Amniotic stem cell (primary cell): ENCODE results near the gene EPN2.

Experiments
- DNase-seq: peaks from one replicate; lab custom pipeline; 2025; lab: John Stamatoyannopoulos, UW

Gene EPN2

DNA sequence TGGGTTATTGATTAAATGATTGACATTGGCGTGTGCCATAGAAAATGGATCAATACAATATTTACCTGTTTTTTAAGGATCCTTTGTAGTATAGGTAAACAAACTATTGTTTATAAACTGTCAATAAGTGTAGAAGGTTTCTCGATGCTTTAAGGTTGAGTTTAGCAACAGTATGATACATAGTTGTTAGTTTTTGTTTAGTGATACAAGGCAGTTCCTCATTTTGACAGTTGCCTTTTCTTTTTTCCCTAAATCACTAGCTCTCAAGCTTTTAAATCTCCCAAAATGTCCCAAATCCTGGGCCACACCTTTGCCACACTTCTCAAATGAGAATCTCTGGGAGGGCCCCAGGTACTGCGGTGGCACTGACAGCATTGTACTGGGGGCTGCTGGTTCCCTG, 57.3 kb downstream of the EPN2 start:
- DNase-seq, result no peak

DNA sequence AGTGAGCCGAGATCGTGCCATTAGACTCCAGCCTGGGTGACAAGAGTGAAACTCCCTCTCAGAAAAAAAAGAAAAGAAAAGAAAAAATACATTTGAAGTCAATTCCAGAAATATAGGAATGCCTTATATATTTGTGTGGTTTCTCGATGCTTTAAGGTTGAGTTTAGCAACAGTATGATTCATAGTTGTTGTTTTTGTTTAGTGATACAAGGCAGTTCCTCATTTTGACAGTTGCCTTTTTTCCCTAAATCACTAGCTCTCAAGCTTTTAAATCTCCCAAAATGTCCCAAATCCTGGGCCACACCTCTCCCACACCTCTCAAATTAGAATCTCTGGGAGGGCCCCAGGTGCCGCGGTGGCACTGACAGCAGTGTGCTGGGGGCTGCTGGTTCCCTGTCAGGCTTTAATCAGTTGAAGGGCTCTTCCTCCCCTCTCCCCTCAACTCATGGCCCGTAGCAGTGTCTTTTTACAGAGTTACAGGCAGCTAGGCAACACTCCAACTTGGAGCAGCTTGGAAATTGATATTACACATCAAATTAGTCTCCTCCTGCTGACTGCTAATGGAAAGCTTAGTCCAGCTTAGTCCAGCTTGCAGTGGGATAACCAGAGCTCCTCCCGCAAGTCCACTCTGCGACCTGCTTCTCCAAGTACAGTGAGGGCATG, 58.4 kb downstream of the EPN2 start:
- no peak for DNase-seq

DNA sequence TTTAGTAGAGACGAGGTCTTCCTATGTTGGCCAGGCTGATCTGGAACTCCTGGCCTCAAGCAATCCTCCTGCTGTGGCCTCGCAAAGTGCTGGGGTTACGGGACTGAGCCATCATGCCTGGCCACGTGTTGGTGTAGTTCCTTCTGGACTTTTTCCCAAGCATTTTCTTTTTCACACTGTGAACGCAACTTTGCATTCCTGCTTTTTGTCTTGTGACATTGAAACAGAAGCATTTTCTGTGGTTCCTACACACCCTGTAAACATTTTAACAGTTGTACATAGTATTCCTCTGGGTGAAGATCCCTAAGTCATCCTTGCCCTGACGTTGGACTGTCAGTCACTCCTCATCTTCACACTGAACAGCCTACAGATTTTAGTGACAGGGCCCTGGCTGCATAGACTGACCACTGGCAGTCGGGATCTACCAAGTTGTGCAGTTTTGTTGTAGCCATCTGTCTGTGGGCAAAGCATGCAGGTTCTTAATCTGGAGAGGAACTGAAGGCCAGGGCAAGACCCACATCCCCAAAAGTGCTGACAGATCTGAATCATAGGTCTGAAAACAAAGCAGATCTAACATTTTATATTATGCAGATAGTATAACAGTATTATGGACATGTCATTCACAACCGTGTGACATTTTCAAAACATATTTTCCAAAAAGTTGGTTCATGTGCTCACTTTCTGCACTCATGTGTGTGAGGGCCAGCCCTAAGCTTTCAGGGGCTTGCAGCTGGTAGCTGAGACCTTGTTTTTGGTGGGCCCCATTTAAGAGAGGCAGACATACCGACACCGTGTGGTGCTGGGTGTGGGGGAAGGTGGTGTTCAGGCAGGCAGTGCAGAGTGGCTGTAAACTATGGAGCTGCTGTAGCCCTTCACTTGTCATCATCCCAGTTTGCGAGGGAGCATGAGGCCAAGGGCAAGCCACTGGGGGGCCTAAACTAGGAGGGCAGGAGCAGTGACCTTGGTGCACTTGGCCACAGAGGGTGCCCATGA, 59.9 kb downstream of the EPN2 start:
- no peak for DNase-seq

DNA sequence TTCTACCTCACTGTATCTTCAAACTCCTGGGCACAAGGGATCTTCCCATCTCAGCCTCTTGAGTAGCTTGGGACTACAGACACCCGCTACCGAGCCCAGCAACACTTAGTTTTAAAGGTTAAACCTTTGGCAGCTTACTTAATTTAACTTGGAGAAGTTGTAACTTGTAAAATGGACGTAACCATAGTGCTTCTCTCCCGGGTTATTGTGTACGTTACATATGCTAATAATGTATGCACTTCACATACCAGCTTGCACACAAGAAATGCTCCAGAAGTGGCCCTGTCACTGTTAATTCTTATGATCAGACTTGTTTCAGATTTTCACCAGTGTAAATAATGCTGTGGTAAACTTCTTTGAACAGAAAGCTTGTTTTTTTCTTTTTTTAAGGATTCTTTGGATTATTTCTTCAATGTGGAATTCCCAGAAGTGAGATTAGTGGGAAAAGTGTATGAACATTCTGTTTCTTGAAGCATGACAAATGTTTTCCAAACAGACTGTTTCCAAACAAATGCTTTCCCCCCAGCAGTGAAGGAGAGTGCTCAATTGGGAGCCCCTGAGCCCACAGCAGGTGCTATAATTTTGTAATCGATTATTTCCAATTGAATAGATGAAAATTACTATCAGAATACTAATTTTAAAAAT, 61.5 kb downstream of the EPN2 start:
- DNase-seq, result no peak

DNA sequence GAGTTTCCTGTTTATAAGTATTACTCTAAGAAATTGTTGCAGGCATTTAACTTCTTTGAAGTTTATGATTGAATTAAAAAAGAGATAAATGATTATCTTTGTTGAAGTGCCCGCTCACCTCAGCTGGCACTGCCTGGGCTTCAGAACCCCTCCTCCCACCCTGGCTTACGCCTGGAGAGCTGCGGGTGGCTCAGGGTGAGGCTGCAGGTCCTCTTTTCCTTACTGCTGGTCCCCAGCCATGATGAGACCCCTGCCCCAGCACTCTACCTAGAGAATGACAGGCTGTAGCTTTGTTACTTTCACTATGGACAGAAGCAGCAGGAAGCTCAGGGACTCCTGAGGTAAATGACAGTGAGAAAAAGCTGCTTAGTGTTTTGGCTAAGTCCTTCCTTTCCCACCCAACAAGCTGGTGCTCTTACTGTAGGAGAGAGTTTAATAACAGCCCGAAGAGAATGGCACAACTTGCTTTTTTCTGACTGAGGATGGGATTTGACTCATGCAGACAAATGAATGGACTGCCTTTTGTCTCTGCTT, 62.1 kb downstream of the EPN2 start:
- no peak for DNase-seq

DNA sequence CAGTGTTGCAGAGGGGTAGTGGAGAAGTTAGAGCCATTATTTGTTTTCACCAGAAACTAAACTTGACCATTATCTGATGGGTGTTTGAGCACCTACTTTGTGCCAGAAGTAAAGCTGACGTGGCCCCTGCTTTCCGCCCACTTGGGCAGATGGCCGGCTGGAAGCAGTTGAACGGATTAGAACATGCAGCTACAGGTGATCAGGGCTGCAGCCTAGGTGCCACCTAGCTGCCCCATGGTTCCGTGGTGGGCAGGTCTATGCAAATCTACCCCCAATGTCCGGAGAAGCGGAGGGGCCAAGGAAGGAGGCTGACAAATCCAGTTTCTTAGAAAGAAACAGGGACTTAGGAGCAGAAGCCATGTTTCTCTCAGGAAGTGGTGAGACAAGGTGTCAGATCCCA, 62.7 kb downstream of the EPN2 start:
- DNase-seq, result no peak

DNA sequence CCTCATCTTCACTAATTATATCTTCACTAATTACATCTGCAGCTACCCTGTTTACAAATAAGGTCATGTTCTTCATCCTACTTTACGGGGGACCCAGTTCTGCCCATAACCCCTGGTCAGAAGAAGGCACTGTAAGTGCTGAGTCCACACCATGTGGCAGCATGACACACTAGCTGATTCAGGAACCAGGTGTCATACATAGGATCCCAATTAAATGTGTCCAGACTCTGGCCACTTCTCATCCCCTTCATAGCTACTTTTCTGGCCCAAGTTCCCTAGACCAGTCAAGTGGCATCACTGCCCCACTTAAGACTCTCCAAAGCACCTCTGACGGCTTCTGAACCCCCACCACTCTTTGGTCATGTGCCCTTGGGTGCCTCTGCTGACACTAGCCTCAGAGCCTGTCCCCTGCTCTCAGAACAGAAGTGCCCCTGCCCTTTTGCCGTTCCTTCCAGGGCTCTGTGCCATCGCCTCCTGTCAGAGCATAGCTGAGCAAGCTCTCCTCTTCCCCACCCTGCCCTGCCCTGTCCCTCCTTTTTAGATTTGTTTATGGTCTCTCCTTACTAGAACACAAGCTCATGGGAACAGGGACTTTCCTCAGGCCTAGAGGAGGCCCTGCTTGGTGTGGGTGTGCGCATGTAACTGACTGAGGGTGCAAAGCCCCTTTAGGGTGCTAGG, 64.2 kb downstream of the EPN2 start:
- no peak for DNase-seq

DNA sequence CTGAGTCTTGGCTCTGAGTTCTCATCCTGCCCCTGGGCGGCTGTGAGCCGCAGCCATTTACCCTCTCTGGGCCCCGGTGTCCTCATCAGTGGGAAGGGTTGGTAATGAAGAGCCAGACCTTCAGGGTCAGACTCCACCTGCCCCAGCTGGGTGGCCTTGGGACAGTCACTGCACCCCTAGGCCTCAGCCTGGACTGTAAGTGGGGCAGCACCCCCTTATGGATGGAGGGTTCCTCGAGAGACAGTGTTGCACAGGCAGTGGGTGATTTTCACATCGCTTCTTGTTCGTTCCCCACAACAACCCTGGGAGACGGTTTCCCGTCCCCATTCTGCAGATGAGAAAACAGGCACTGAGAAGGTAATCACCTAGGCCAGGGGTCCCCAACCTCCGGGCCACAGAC, 64.8 kb downstream of the EPN2 start:
- no peak for DNase-seq

DNA sequence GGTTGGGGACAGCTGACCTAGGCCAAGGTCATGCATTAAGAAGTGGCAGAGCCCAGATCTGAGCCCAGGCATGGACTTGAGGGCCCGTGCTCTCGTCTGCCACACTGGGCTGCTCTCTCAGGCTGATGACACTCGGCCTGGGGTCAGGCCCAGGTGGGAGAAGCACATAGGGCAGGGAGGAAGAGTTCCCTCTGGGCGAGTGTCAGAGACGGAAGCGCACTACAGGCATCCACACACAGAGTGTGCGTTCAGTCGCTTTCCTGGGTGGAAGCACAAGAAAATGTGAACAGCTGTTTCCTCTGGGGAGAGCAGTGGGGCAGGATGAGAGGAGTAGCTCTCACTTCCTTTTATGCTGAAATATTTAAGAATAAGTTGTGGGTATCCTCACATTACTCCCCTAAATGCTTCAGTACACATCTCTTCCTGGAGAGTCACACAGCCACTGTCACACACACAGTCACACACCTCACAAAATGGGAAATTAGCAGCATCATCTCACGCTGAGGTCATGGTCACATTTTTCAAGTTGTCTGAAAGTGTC, 65.7 kb downstream of the EPN2 start:
- no peak for DNase-seq

DNA sequence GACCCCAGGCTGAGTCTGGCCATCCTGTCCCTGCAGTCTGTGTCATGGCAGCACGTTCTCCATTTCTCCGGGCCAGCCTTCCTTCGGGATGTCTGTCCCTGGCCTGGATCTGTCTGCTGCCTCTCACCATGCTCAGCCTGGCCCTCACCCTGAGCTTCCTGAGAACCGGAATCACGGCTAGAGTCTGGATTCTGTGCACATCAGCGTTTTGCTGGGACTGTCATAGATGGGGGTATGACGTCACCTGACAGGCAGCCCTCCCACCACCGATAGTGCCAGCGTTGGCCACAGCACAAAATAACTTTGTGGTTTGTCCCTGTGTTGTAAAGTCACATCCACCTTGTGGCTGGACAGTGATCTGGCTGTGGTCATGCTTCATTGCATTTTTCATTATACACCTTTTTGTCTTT, 66.2 kb downstream of the EPN2 start:
- DNase-seq, result no peak

DNA sequence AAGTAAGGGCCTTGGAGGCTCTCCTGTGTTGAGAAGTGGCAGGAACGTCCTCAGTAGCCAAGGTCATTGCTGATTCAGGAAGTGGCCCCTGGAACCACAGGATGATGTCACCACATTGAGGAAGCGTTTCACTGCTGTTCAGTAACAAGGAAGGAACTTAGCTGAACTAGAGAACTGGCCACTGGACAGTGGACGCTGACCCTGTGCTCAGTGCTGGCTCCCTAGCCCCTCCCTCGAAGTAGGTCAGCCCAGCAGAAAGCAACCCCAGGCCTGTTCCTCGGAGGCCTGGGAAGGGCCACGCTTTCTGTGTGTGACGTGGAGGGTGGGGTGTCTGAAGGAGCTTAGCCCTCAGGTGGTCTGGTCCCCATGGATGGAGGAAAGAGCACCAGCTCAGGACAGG, 67.0 kb downstream of the EPN2 start:
- no peak for DNase-seq

DNA sequence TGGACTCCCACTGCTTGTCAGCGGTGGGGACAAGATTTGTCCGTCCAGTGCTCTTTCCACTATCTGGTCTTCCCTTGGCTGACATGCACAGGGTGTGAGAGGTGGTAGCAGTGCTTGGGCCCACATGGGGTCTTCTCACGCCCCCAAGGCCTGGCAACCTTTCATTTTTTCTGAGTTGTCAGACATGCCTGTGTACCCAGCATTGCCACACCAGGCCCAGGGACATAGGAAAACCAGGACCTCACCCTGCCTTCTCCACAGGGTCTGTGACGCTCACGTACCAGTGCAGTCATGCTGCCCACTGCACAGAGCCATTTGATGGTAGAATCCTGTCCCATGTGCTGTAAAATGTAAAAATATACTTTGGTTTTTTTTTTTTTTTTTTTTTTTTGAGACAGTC, 67.6 kb downstream of the EPN2 start:
- no peak for DNase-seq

DNA sequence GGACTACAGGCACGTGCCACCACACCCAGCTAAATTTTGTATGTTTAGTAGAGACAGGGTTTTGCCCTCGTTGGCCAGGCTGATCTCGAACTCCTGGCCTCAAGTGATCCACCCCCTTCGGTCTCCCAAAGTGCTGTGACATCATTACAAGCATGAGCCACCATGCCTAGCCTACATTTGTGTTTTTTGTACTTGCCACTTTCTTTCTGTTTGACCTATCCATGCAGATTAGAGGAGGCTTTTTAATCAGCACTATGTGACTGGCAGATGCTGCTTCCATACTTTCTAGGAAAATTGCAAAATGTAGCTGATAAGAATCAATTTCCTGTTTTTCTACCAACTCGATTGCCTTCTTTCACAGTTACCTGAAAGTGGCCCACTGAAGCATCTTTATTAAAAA, 68.1 kb downstream of the EPN2 start:
- DNase-seq, result no peak

DNA sequence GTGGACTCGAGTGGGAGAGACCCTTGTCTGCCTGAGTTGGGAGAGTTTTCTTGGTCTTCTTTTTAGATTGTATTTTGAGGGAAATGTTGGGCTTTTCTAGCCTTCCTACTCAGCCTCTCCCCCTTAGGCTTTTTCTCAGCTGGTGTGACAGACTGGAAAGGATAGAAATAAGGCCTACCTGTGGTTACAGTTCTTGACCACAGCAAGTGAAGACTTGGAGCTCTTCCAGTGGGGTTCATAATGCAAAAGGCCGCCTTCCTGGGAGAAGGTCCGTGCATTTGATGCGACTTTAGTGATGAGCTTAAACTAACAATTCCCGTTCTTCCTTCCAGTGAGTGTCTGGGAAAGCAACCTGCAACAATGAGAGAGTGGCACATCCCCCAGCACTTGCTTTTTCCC, 68.6 kb downstream of the EPN2 start:
- DNase-seq, result no peak

DNA sequence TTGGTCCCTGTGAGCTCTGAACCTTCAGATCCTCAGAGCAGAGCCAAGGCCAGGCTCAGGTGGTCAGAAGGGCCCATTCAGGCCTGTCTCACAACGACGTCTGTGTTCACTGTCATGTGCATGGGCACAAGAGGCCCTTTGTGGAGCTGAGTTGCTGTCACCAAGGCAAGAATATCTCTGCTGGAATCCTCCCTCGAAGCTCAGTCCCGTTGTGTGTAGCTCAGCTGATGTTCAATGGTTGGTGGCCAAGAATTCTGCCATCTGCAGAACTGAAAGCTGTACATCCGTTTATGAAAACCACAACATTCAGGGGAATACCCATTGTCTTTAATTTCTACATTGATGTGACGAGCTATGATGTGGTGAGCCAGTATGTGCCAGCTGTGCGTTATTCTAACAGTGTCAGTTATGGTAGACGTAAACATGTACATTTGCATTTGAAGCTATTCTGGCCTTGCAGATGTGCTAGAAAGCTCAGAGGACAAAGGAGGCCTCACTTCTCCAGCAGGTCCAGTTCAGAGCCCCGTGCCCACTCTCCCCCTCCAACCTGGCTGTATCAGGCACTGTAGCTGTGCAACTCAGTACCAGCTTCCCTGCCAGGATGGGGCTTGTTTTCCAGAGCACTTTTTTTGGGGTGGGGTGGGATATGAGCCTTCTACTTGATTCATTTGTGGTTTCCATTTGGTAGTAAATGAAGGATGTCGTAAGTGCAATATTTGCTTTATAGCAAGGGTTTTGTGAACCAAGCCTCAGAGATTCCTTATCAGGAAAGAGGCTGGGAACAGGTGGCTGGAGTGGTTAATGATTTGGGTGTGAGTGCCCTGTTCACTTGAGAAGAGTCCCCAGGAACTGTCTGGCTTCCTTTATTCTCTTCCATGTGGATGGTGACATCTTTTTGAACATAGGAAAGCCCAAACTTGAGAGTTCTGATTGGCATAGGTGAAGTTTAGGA, 69.3 kb downstream of the EPN2 start:
- no peak for DNase-seq

DNA sequence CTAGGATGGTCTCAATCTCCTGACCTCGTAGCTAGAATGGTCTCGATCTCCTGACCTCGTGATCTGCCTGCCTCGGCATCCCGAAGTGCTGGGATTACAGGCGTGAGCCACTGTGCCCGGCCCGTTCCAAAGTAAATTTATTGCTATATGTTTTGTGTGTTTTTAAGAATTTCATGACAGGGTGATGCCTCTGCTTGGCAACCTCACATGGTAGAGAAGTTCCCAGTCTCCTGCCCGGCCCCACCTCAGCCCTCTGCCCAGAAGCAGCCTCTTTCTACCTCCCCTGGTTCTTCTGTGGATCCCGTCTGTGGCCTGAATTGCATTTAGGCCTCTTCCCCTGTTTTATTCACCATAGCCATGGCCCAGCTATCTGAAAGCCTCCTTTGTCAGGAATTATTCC, 70.4 kb downstream of the EPN2 start:
- no peak for DNase-seq

DNA sequence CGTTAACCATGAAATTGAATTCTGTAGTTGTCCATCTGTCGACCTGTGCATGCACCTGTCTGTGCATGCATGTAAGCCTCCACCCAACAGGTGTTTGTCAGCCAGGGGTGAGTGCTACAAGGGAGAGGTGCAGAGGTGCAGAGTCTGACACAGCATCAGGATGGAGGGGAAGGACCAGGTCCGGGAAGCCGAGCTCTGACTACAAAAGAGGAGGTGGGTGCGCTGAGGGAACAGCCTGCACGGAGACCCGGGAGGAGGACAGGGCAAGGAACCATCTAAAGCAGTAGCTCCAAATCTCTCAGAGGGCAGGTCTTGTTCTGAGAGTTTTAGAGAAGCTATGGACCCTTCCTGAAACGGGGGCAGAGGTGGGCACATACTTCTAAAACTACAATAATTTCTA, 71.2 kb downstream of the EPN2 start:
- no peak for DNase-seq

DNA sequence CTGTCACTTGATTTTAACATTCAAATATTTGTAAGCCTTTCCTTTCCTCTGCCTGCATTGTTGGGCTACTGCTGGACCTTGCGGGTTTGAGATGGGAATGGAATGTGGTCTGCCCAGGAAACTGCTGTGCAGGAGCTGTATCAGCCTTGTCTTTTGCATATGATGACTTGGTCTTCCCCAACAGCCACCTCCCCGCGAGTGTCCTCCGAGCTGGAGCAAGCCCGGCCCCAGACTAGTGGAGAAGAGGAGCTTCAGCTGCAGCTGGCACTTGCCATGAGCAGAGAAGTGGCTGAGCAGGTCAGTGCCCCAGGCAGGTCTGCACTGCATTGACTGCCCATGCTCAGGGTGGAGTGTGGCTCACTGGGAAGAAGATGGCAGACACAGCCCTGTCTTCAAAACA, 72.5 kb downstream of the EPN2 start:
- no peak for DNase-seq

DNA sequence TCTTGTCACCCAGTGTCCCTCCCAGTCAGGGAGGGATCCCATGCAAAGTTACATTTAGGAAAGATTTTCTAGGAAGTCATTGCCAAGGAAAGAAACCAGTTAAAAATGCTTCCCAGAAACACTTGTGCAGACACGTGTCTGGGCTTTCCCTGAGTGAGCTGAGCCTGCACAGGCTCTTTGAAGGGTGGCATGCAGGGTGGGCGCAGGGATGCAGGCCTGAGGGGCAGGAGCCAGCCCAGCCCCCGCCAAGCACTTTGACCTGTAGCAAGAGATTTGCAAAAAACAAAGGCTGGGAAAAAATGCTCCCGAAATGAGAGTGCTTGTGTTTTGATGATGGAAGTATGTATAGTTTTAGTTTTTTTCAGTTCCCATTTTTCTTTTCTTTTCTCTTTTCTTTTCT, 73.0 kb downstream of the EPN2 start:
- no peak for DNase-seq

DNA sequence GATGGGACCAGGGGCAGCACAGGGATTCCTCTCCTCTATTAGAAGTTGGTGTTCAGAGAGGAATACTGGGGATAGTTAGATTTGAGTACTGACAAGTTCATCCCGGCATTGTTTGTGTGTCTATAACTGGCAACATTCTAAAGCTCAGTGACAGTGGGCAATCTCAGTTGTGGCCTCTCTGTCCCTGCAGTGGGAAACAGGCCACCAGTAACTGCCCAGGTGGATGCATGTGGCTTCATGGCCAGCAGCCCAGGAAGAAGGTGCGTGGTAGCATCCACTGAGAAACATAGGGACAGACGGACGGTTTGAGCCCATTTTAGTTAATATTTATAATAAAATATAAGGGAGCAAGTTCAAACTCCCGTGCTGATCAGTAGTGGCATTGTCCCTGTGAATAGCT, 73.8 kb downstream of the EPN2 start:
- DNase-seq, result no peak
